PC-9 (cell line): ENCODE data around the gene ANKRD11.

Source experiments
- CTCF ChIP-seq: fragments of 200-600 bp; sonication (generic); conservative IDR thresholded peaks from 2 replicates; pipeline ENCODE4 v1.6.1; 2017; ENCODE audit warnings: mixed run types, antibody characterized with exemption, mild to moderate bottlenecking, moderate library complexity
- EZH2 ChIP-seq: fragments of 200-600 bp; sonication (generic); IDR thresholded peaks from 2 replicates; pipeline ENCODE4 v1.8.0; 2017; ENCODE audit warnings: antibody characterized with exemption, low read depth

GRCh38 chr16:89397331-89397861, 93.0 kb downstream of the ANKRD11 start:
- TF ChIP-seq CTCF (no peak), EZH2 (no peak)
